Activated CD8-positive, alpha-beta memory T cell treated with anti-CD3 and anti-CD28 coated beads, Interleukin-2, amount 50 U/mL, for 48 hours (primary cell): Measurements from ENCODE around the gene ZNF333.
A peak's percentile ranks its signal among the peaks of the same experiment; 100 is the strongest.
"Not testable (repeated sequence)": the region's sequence is repeated elsewhere in the genome, so short reads cannot be mapped to it uniquely, and the experiment has no call there.

Experiments used
- DNase-seq: peaks from one replicate; pipeline ENCODE4 v3.0.0-alpha.2; 2020

The ZNF333 gene

DNA sequence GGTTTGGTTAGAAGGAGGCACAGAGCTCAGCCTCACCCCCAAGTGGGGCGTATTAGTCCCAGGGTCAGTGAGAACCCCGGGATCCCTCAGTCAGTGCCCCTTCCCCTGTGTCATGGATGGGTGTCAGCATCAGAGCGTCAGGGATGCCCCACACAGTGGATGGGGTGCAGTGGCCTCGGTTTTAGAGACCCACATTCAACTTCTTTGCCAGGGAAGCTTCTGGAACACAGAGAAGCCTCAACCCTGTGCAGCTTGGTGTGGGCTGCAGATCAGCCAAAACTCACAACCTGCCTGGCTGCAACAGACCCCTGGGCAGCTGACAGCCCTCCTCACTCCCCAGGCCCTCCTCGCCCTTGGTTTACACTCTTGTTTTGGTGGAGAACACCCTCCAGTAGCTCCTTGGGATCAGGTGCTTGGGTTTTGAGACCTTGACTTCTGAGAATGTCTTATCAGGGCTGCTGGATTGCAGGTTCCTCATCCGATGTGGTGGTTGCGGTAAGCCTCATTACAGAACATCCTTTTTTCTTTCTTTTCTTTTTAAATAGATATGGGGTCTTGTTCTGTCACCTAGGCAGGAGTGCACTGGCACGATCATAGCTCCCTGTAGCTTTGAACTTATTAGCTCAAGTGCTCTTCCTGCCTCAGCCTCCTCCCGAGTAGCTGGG lies 11.0 kb downstream of the ZNF333 start:
- DNase-seq: no peak

- no peak for DNase-seq
These were observed 14.0 kb downstream of the ZNF333 start for GRCh38 chr19:14703833-14704232.

DNA sequence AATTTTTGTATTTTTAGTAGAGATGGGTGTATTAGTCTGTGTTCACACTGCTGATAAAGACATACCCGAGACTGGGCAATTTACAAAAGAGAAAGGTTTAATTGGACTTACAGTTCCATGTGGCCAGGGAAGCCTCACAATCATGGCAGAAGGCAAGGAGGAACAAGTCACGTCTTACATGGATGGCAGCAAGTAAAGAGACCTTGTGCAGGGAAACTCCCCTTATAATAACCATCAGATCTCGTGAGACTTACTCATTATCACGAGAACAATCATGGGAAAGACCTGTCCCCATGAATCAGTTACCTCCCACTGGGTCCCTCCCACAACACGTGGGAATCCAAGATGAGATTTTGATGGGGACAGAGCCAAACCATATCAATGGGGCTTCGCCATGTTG lies 14.6 kb downstream of the ZNF333 start:
- DNase-seq: no peak

DNA sequence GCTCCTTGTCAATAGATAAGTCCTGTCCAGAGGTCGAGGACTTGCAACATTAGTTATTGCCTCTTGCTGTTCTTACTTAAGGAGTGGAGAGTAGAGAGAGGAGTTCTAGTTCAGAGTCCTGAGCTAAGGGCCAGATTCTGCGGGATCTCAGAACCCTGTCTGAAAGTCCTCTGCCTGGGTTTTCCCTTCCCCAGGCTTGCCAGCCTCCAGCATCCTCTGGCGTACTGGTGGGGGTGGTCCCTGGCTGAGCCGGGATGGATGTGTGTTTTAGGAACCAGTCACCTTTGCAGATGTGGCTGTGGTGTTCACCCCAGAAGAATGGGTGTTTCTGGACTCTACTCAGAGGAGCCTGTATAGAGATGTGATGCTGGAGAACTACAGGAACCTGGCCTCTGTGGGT lies 26.0 kb downstream of the ZNF333 start:
- no peak for DNase-seq

- no peak for DNase-seq
These were observed 28.8 kb downstream of the ZNF333 start for GRCh38 chr19:14718522-14719116.

DNA sequence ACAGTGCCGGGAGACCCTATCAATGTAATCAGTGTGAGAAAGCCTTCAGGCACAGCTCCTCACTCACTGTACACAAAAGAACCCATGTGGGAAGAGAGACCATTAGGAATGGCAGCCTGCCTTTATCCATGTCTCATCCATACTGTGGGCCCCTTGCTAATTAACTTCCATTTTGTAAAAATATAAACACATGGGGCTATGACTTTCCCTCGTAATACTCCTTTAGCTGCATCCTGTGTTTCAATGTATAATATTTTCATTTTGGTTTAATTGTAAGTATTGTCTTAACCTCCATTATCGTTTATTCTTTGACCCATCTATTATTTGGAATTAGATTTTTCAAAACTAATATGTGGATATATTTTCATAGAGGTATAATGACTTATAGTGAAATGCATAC lies 29.3 kb downstream of the ZNF333 start:
- DNase-seq: no peak

DNA sequence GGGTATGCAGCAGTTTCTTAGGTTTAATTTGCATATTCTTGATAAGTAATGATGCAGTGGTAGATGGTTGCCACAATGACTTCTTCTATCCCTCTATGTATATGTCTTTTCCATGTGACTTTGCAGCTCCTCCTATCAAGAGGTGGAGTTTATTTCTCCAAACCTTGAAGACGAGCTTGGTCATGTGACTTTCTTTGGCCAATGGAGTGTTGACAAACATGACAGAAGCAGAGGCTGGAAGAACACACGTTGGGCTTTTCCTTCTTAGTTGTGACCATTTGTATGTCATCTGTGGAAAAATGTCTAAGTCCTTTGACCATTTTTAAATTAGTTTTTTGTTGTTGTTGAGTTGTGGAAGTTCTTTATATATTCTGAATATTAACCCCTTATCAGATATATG lies 32.3 kb downstream of the ZNF333 start:
- DNase-seq: no peak

DNA sequence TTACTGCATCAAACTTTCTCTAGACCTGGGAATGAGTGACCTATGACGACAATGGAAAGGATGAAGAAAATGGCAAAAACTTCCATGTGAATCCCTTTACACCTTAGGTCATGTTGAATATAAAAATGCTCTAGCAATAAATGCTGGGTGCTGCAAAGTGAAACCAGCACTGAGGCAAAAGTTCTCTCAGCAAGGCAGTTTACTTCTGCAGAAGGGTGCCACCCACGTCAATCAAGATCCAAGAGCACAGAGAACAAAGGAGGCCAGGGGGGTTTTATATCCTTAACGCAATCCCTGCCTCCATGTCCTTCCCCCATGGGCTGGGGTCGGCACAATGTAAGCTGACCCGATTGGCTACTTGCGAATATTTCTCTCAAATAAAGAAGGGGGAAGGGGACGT lies 38.7 kb downstream of the ZNF333 start:
- peak; percentile 1 for DNase-seq

DNA sequence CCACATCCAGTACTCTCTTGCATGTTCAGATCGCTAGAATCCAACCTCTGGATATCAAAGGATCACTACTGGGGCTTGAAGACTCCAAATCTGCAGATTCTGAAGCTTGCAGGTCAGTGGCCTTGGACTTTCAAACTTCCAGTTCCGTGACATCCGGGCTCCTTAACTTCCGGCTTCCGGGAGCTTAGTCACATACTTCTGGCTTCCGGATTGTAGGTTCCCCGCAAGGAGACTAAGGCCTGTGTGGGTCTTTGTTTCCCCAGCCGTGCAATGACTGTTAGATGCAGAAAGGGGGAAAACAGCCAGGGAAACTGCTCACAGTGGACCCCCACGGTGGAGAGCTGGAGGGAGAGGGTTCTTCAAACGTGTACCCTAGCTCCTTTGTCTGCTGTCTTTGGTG lies 41.4 kb downstream of the ZNF333 start:
- DNase-seq: peak; percentile 13

DNA sequence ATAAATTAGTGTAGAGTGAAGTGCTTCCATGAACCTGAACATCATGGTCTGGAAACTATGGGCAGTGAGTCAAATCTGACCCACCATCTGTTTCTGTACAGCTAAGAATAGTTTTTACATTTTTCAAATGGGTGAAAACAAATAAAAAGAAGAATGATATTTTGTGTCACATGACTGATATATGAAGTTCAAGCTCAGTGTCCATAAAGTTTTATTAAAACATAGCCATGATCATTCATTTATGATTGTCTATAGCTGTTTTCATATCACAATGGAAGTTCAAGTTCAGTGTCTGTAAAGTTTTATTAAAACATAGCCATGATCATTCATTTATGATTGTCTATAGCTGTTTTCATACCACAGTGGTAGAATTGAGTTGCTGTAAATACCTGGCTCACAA lies 42.7 kb downstream of the ZNF333 start:
- no peak for DNase-seq

- no peak for DNase-seq
These were observed 43.7 kb downstream of the ZNF333 start for GRCh38 chr19:14733574-14733973.

GRCh38 chr19:14735915-14736314 lies 46.1 kb downstream of the ZNF333 start:
- no peak for DNase-seq

DNA sequence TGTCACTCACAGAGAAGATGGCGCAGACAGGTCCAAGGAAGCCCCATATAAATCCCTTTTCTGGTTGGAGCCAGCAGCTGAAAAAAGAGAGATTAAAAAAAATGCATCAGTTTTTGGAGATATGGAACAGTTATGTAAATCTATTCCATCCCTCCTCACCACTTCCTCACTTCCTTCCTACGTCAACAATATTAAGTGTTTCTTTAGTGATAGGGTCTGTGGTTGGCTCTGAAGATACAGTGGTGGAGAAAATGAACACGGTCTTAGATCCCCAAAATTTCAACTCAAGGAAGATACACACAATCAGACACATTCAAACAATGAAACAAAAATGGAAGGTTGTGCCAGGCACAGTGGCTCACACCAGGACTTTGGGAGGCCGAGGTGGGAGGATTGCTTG lies 57.0 kb downstream of the ZNF333 start:
- DNase-seq: no peak

DNA sequence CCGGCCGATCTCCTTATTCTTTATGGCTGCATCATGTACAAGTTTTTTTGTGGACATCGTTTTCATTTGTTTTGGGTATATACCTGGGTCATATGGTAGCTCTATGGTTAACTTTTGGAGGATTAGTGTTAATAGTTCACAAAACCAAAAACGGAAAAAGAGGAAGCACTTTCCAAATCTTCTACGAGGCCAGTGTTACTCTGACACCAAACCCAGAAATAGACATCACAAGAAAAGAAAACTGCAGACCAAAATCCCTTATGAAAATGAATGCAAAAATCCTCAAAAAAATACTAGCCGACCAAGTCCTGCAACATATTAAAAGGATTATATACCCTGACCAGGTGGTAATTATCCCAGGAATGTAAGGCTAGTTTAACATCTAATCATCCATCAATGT lies 58.8 kb downstream of the ZNF333 start:
- no peak for DNase-seq

GRCh38 chr19:14758816-14759215 lies 69.0 kb downstream of the ZNF333 start:
- no peak for DNase-seq

DNA sequence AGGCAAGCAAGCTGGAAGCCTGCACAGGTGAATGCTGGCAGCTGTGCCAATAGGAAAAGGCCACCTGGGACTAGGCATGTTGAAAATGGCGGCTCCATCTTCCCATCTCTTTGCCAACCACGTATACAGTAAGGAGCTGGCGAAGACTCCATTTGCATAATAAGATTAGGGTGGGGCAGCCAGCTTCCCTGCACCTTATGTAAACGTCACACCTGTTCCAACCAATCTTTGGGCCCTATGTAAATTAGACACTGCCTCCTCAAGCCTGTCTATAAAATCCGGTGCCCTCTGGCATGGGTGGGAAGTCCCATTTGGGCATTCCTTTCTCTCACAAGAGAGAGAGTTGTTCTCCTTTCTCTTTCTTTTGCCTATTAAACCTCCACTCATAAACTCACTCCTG lies 71.8 kb downstream of the ZNF333 start:
- no peak for DNase-seq

- DNase-seq: no peak
These were observed 72.3 kb downstream of the ZNF333 start for GRCh38 chr19:14762111-14762510.

DNA sequence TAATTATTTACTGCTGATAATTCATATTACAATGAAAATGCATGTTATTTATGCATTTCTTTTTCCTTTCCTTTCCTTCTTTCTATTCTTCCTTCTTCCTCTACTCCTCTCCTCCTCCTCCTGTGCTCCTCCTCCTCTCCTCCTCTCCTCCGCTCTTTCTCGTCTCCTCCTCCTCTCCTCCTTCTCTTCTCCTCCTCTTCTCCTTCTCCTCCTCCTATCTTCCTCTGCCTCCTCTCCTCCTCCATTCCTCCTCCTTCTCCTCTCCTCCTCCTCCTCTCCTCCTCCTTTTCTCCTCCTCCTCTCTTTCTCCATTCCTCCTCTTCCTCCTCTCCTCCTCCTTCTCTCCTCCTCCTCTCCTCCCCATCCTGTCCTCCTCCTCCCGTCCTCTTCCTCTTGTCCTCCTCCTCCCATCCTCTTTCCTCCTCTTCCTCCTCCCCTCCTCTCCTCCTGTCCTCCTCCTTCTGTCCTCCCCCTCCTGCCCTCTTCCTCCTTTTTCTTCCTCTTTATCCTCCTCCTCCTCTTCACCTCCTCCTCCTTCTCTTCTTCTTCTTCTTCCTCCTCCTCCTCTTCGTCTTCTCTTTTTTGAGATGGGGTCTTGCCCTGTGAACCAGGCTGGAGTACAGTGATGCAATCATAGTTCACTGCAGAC lies 73.8 kb downstream of the ZNF333 start:
- DNase-seq: no peak

DNA sequence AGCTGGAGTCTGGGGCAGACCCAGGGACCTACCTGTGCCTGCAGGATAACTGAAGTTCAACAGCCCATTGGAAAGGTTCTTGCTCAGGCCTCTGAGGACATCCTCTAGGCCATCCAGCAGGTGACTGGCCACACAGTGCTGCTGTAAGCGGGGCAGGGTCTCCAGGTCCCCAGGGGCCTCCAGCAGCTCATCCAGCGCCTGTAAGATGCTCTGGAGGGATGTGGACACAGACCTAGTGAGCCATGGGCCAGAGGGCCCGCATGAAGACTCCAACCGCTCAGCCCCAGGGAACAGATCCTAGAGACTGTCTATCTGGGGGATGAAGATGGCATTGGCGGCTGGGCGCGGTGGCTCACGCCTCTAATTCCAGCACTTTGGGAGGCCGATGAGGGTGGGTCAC lies 74.6 kb downstream of the ZNF333 start:
- no peak for DNase-seq

GRCh38 chr19:14765403-14765802 lies 75.6 kb downstream of the ZNF333 start:
- DNase-seq: not testable (repeated sequence)

- DNase-seq: not testable (repeated sequence)
These were observed 76.0 kb downstream of the ZNF333 start for GRCh38 chr19:14765841-14766240.

GRCh38 chr19:14767466-14767971 lies 77.7 kb downstream of the ZNF333 start:
- no peak for DNase-seq

- DNase-seq: peak; percentile 23
These were observed 78.2 kb downstream of the ZNF333 start for GRCh38 chr19:14768001-14768400.

GRCh38 chr19:14769201-14769600 lies 79.4 kb downstream of the ZNF333 start:
- DNase-seq: peak; percentile 18
